ENCODE results near the gene CEP72. TPM values are rescaled to one million over a fixed set of nuclear protein-coding genes. Genes with fewer than 3 reads are reported as not detected.

The CEP72 gene
- total RNA-seq, 4 donors from 2014 or later = 2.7 to 8.6 (median 4.0) TPM

DNA sequence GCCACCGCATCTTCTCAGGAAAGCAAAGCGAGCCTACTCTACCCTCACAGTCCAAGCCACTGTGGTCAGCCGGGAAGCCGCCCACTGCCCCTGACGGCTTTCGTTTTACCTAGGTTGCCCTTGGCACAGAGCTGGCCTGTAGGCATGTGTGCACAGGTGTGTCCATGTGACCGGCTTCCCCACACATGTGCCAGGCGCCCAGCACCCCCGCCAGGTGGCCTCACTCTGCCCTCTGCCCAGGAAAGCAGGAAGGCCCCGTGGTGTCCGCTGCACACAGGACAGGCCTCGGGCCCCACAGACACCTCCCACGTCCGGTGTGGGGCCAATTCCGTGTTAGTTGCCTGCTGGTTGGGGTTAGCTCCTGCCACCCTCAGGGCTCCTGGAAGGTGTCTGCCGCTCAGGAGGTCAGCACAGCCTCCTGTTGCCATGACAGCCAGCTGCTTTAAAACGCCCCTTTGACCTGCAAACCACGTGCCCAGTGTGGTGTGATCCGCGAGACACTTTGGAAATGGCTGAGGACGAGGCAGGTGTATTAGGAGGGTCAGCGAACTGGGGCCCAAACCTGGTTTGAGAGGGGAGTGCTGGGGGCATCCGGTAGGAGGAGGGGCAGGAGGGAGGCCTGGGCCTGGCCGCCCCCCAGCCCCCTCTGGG, 52.3 kb downstream of the CEP72 start:
- Histone ChIP-seq H3K9me3 (no peaks in the 10 kb centered on the region), H3K27me3 (no peaks in the 10 kb centered on the region), H3K36me3 (peaks cover 0 to 77% (median 11%) of the 10 kb centered on the region in 3 donors), H3K27ac (peak overlapping the region in 3 of 4 donors; percentile 16 to 29 (median 28)), H3K4me3 (peak overlapping the region in 1 of 4 donors; percentile 21), H3K4me1 (peaks cover 0 to 27% (median 14%) of the 10 kb centered on the region in 3 donors)
- WGBS, 2 donors = 52 to 84% methylated on average over 5 of the region's 24 CpGs
- intact Hi-C loops (cut with DNase I) = no loop called here
- TF ChIP-seq, protein P1, sequence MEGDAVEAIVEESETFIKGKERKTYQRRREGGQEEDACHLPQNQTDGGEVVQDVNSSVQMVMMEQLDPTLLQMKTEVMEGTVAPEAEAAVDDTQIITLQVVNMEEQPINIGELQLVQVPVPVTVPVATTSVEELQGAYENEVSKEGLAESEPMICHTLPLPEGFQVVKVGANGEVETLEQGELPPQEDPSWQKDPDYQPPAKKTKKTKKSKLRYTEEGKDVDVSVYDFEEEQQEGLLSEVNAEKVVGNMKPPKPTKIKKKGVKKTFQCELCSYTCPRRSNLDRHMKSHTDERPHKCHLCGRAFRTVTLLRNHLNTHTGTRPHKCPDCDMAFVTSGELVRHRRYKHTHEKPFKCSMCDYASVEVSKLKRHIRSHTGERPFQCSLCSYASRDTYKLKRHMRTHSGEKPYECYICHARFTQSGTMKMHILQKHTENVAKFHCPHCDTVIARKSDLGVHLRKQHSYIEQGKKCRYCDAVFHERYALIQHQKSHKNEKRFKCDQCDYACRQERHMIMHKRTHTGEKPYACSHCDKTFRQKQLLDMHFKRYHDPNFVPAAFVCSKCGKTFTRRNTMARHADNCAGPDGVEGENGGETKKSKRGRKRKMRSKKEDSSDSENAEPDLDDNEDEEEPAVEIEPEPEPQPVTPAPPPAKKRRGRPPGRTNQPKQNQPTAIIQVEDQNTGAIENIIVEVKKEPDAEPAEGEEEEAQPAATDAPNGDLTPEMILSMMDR (IDR thresholded peaks at IDR 0.05) = no peak
- no peak for TF ChIP-seq POLR2A (IDR thresholded peaks at IDR 0.05)
- DNase-seq = no peak

DNA sequence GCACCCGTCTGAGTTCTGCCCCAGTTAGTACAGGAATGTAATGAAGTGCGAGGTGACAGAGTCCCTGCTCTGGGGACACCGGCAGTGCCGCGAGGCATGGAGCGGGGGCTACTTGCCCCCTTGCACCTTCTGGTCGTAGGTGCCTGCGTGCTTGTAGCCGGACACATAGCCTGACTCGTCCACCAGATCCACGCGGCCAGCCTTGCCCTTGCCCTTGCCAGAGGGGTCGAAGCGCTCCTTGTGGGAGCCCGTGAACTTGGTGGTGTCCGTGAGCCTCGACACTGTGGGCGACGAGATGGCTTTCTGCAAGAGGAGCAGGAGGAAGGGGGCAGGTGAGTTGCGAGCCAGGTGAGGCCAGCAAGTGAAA, 52.8 kb downstream of the CEP72 start:
- no peak for DNase-seq
- H3K27ac ChIP-seq = no peak overlapping the region
- intact Hi-C loops (cut with DNase I) = no loop called here
- H3K36me3 ChIP-seq = peaks cover 0 to 72% (median 11%) of the 10 kb centered on the region in 3 donors
- no peak overlapping the region for H3K4me3 ChIP-seq
- WGBS, 2 donors = 81% methylated on average over 2 of the region's 20 CpGs; no CpG with 5 or more reads in 1 of the 2 donors
- H3K27me3 ChIP-seq = no peaks in the 10 kb centered on the region
- TF ChIP-seq POLR2A (IDR thresholded peaks at IDR 0.05) = no peak
- TF ChIP-seq, protein P1 (IDR thresholded peaks at IDR 0.05) = no peak
- no peaks in the 10 kb centered on the region for H3K9me3 ChIP-seq
- H3K4me1 ChIP-seq = peaks cover 0 to 32% (median 14%) of the 10 kb centered on the region in 3 donors

DNA sequence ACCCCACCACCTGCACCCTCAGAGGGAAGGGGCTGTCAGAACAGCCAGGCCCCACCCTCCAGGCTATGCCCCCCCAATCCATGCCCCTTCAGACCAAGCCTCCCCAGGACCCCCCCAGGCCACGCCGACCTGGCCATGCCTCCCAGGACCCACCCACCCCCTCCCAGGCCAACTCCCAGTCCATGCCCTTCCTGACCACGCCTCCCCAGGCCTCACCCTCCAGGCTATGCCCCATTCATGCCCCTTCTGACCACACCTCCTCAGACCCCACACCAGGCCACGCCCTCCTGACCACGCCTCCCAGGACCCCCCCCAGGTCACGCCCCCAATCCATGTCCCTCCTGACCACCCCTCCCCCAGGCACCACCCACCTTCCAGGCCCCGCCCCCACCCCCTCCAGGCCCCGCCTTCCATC, 53.4 kb downstream of the CEP72 start:
- no peak for DNase-seq
- no peaks in the 10 kb centered on the region for H3K9me3 ChIP-seq
- no peaks in the 10 kb centered on the region for H3K27me3 ChIP-seq
- no peak overlapping the region for H3K27ac ChIP-seq
- TF ChIP-seq, protein P1 (IDR thresholded peaks at IDR 0.05) = no peak
- no peak for TF ChIP-seq POLR2A (IDR thresholded peaks at IDR 0.05)
- intact Hi-C loops (cut with DNase I) = no loop called here
- H3K36me3 ChIP-seq = peaks cover 0 to 66% (median 11%) of the 10 kb centered on the region in 3 donors
- WGBS, 2 donors = 75% methylated on average over 2 of the region's 8 CpGs; no CpG with 5 or more reads in 1 of the 2 donors
- H3K4me3 ChIP-seq = no peak overlapping the region
- H3K4me1 ChIP-seq = peaks cover 0 to 35% (median 14%) of the 10 kb centered on the region in 3 donors

DNA sequence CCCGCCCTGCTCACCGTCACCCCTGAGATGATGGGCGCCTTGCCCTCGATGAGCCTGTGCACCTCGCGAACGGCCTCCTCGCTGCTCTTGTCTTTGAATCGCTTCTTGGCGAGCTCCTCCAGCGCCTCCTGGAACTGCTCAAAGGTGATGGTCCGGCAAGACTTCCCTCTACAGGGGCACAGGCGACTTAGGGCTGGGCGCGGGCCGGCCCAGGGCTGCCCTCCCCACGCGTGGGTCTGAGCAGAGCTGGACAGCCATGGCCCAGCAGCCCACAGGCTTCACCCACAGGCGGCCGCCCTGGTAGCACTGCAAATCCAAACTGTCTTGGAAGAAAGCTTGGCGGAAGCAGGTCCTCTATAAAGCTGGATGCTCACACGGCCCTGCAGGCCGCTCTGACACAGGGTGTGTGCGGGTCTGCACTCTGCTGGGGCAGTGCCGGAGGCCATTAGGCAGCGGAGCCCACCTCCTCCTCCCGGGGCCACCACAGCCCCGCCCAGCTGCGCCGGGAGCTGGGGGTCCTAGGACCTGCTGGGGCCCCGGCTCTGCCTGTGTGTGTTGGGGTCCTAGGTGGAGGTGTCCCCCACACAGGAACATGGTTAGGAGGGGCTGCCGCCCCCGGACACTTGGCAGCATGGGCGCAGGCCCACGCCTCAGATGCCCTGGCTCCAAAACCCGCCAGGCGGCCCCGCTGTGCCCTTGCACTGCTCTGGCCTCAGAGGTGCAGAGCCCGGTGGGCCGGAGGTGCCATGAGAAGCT, 54.0 kb downstream of the CEP72 start:
- Histone ChIP-seq H3K36me3 (peaks cover 0 to 60% (median 11%) of the 10 kb centered on the region in 3 donors), H3K27ac (no peak overlapping the region), H3K4me1 (peaks cover 4 to 41% (median 16%) of the 10 kb centered on the region in 3 donors), H3K27me3 (no peaks in the 10 kb centered on the region), H3K4me3 (no peak overlapping the region), H3K9me3 (no peaks in the 10 kb centered on the region)
- no peak for DNase-seq
- intact Hi-C loops (cut with DNase I) = no loop called here
- no peak for TF ChIP-seq POLR2A (IDR thresholded peaks at IDR 0.05)
- TF ChIP-seq, protein P1 (IDR thresholded peaks at IDR 0.05) = no peak
- WGBS, 2 donors = 83 to 100% methylated on average over 1 to 7 of the region's 40 CpGs
